Spinal cord (tissue), 10 donors: ENCODE results near the gene MKS1. TPM values are rescaled to one million over a fixed set of nuclear protein-coding genes. Genes with fewer than 3 reads are reported as not detected.

Experiments
- DNase-seq, 6 donors: peaks; one replicate each; pipeline versions ENCODE4 v3.0.0 to v3.0.0-alpha.2; 2013 to 2015; ENCODE audit warnings: low spot score in 6 of 6, low read depth in 4 of 6
- H3K27ac ChIP-seq: one replicate; pipeline ENCODE4 v1.5.1; 2013; ENCODE audit warnings: low read depth, low read length, control low read depth
- H3K27me3 ChIP-seq: one replicate; pipeline ENCODE4 v1.6.1; 2013; ENCODE audit warnings: low read length; ENCODE audit not compliant: control insufficient read depth, insufficient read depth
- H3K36me3 ChIP-seq: one replicate; pipeline ENCODE4 v1.6.1; 2013; ENCODE audit warnings: low read length; ENCODE audit not compliant: control insufficient read depth, insufficient read depth
- H3K4me1 ChIP-seq: one replicate; pipeline ENCODE4 v1.6.1; 2013; ENCODE audit warnings: low read length; ENCODE audit not compliant: control insufficient read depth, insufficient read depth
- H3K4me3 ChIP-seq: one replicate; pipeline ENCODE4 v1.5.1; 2013; ENCODE audit warnings: low read depth, low read length, control low read depth
- H3K9me3 ChIP-seq: one replicate; pipeline ENCODE4 v1.6.1; 2013; ENCODE audit warnings: low read length; ENCODE audit not compliant: control insufficient read depth, insufficient read depth
- WGBS: methylation state at CpG from one replicate; pipeline ENCODE4 v1.1.5; 2013; ENCODE audit warnings: missing lambda C conversion rate; ENCODE audit not compliant: insufficient coverage; 5-methylcytosine and 5-hydroxymethylcytosine counted together
- polyA plus RNA-seq, 2 donors: library from polyadenylated mRNA; unstranded; fragments of 120-200 nt; gene quantifications; one replicate each; pipeline ENCODE4 v1.2.1, GENCODE V29; 2013; ENCODE audit not compliant: insufficient read length in 2 of 2
- total RNA-seq, 2 donors: library from RNA; depleted of rRNA in 1 of 2; stranded (reverse); fragments of 120-200 nt in 1 of 2; fragments of >200 nt in 1 of 2; gene quantifications; one replicate each; pipeline versions ENCODE4 v1.2.3 to v1.2.4, GENCODE V29; 2013 to 2014
- donor health status: healthy.

MKS1 gene
- total and polyA plus RNA-seq, 4 donors = 15.8 to 29.0 (median 25.2) TPM

GRCh38 chr17:58208344-58208743 is 10.7 kb downstream of the MKS1 start:
- Histone ChIP-seq H3K27me3 (no peaks in the 10 kb centered on the region), H3K36me3 (peaks cover 60% of the 10 kb centered on the region), H3K27ac (no peak overlapping the region), H3K4me3 (no peak overlapping the region), H3K4me1 (no peaks in the 10 kb centered on the region), H3K9me3 (no peaks in the 10 kb centered on the region)
- 100% methylated on average over 2 of the region's 5 CpGs for WGBS
- no peak for DNase-seq

GRCh38 chr17:58207451-58207850 is 11.6 kb downstream of the MKS1 start:
- Histone ChIP-seq H3K27ac (no peak overlapping the region), H3K4me3 (no peak overlapping the region), H3K9me3 (no peaks in the 10 kb centered on the region), H3K36me3 (peaks cover 55% of the 10 kb centered on the region), H3K27me3 (no peaks in the 10 kb centered on the region), H3K4me1 (no peaks in the 10 kb centered on the region)
- 89% methylated on average over 1 of the region's 3 CpGs for WGBS
- DNase-seq = no peak

- H3K36me3 ChIP-seq = peaks cover 47% of the 10 kb centered on the region
- no peaks in the 10 kb centered on the region for H3K27me3 ChIP-seq
- H3K4me3 ChIP-seq = no peak overlapping the region
- H3K4me1 ChIP-seq = no peaks in the 10 kb centered on the region
- 93% methylated on average over 5 of the region's 11 CpGs for WGBS
- no peak for DNase-seq
- no peaks in the 10 kb centered on the region for H3K9me3 ChIP-seq
- H3K27ac ChIP-seq = no peak overlapping the region
These were observed 13.1 kb downstream of the MKS1 start for GRCh38 chr17:58205936-58206335.

- H3K4me1 ChIP-seq = peaks cover 2% of the 10 kb centered on the region
- WGBS = 85% methylated on average over 4 of the region's 5 CpGs
- H3K27ac ChIP-seq = no peak overlapping the region
- DNase-seq = no peak
- peaks cover 35% of the 10 kb centered on the region for H3K36me3 ChIP-seq
- no peak overlapping the region for H3K4me3 ChIP-seq
- no peaks in the 10 kb centered on the region for H3K27me3 ChIP-seq
- H3K9me3 ChIP-seq = no peaks in the 10 kb centered on the region
These were observed 14.3 kb downstream of the MKS1 start for GRCh38 chr17:58204796-58205195.

GRCh38 chr17:58202859-58203258 is 16.2 kb downstream of the MKS1 start:
- WGBS = 75% methylated on average over 7 of the region's 7 CpGs
- Histone ChIP-seq H3K27ac (no peak overlapping the region), H3K9me3 (no peaks in the 10 kb centered on the region), H3K4me1 (peaks cover 2% of the 10 kb centered on the region), H3K36me3 (peaks cover 25% of the 10 kb centered on the region), H3K4me3 (no peak overlapping the region), H3K27me3 (peaks cover 3% of the 10 kb centered on the region)
- DNase-seq = no peak

GRCh38 chr17:58200024-58200633 is 18.9 kb downstream of the MKS1 start:
- Histone ChIP-seq H3K9me3 (no peaks in the 10 kb centered on the region), H3K4me1 (peaks cover 2% of the 10 kb centered on the region), H3K36me3 (peaks cover 6% of the 10 kb centered on the region), H3K27ac (no peak overlapping the region), H3K4me3 (no peak overlapping the region), H3K27me3 (peaks cover 5% of the 10 kb centered on the region)
- peak in 2 of 6 donors; percentile 17 to 30 for DNase-seq
- WGBS = 54% methylated on average over 14 of the region's 14 CpGs

- no peak for DNase-seq
- no peaks in the 10 kb centered on the region for H3K9me3 ChIP-seq
- peaks cover 5% of the 10 kb centered on the region for H3K27me3 ChIP-seq
- H3K27ac ChIP-seq = no peak overlapping the region
- no peaks in the 10 kb centered on the region for H3K36me3 ChIP-seq
- 84% methylated on average over 4 of the region's 7 CpGs for WGBS
- peaks cover 2% of the 10 kb centered on the region for H3K4me1 ChIP-seq
- no peak overlapping the region for H3K4me3 ChIP-seq
These were observed 22.4 kb downstream of the MKS1 start for GRCh38 chr17:58196610-58197009.

- no peak overlapping the region for H3K4me3 ChIP-seq
- DNase-seq = no peak
- WGBS = no CpG with 5 or more reads among the region's 5 CpGs
- peaks cover 2% of the 10 kb centered on the region for H3K4me1 ChIP-seq
- H3K27ac ChIP-seq = no peak overlapping the region
- H3K9me3 ChIP-seq = no peaks in the 10 kb centered on the region
- H3K36me3 ChIP-seq = no peaks in the 10 kb centered on the region
- peaks cover 5% of the 10 kb centered on the region for H3K27me3 ChIP-seq
These were observed 23.4 kb downstream of the MKS1 start for GRCh38 chr17:58195518-58196123.

- Histone ChIP-seq H3K27me3 (peaks cover 9% of the 10 kb centered on the region), H3K36me3 (no peaks in the 10 kb centered on the region), H3K27ac (no peak overlapping the region), H3K9me3 (no peaks in the 10 kb centered on the region), H3K4me1 (no peaks in the 10 kb centered on the region), H3K4me3 (no peak overlapping the region)
- 70% methylated on average over 17 of the region's 18 CpGs for WGBS
- no peak for DNase-seq
These were observed 25.3 kb downstream of the MKS1 start for GRCh38 chr17:58193641-58194255.

- Histone ChIP-seq H3K9me3 (no peaks in the 10 kb centered on the region), H3K4me3 (no peak within 1 kb of the TSS), H3K36me3 (no peaks in the 10 kb centered on the region), H3K27me3 (peaks cover 6% of the 10 kb centered on the region), H3K27ac (no peak within 1 kb of the TSS), H3K4me1 (no peaks in the 10 kb centered on the region)
- no peak for DNase-seq
- WGBS = 43% methylated on average over 5 of the region's 6 CpGs
These were observed 26.4 kb downstream of the MKS1 start, which contains the start of gene EPX for GRCh38 chr17:58192612-58193011. TSS of gene EPX (plus strand) at chr17:58192726. CDS start at chr17:58192847, 121 bp downstream.
